Hepatic stellate cell (primary cell): ENCODE measurements around the gene POLA2.

Source experiments
- DNase-seq: peaks from one replicate; pipeline ENCODE4 v3.0.0; 2011; ENCODE audit warnings: low spot score

POLA2 gene

GRCh38 chr11:65286686-65287085 is 24.9 kb downstream of the POLA2 start:
- no peak for DNase-seq

- no peak for DNase-seq
Observed at GRCh38 chr11:65287601-65288000, 25.8 kb downstream of the POLA2 start.

- no peak for DNase-seq
Observed at GRCh38 chr11:65288706-65289536, 27.2 kb downstream of the POLA2 start.

GRCh38 chr11:65290448-65291165 is 28.8 kb downstream of the POLA2 start:
- DNase-seq = peak; percentile 63

GRCh38 chr11:65291613-65292012 is 29.9 kb downstream of the POLA2 start:
- DNase-seq = no peak

- DNase-seq = no peak
Observed at GRCh38 chr11:65292890-65293289, 31.1 kb downstream of the POLA2 start.

- no peak for DNase-seq
Observed at GRCh38 chr11:65293909-65294381, 32.2 kb downstream of the POLA2 start.

- DNase-seq = no peak
Observed at GRCh38 chr11:65295001-65295400, 33.2 kb downstream of the POLA2 start.

- no peak for DNase-seq
Observed at GRCh38 chr11:65295571-65296341, 34.0 kb downstream of the POLA2 start.

- DNase-seq = no peak
Observed at GRCh38 chr11:65297026-65297672, 35.4 kb downstream of the POLA2 start.

GRCh38 chr11:65298131-65298535 is 36.4 kb downstream of the POLA2 start:
- DNase-seq = peak; percentile 57

- DNase-seq = peak; percentile 76
Observed at GRCh38 chr11:65298655-65299179, 37.0 kb downstream of the POLA2 start.

GRCh38 chr11:65300621-65301275 is 39.0 kb downstream of the POLA2 start:
- DNase-seq = no peak

- peak; percentile 82 for DNase-seq
Observed at GRCh38 chr11:65301491-65302329, 39.9 kb downstream of the POLA2 start.

GRCh38 chr11:65303555-65303954 is 41.8 kb downstream of the POLA2 start:
- DNase-seq = no peak

GRCh38 chr11:65304110-65304509 is 42.3 kb downstream of the POLA2 start:
- no peak for DNase-seq

- DNase-seq = no peak
Observed at GRCh38 chr11:65304613-65305012, 42.9 kb downstream of the POLA2 start.

- DNase-seq = no peak
Observed at GRCh38 chr11:65305501-65306268, 43.9 kb downstream of the POLA2 start.
